ENCODE results near the gene STK39.

The STK39 gene

DNA sequence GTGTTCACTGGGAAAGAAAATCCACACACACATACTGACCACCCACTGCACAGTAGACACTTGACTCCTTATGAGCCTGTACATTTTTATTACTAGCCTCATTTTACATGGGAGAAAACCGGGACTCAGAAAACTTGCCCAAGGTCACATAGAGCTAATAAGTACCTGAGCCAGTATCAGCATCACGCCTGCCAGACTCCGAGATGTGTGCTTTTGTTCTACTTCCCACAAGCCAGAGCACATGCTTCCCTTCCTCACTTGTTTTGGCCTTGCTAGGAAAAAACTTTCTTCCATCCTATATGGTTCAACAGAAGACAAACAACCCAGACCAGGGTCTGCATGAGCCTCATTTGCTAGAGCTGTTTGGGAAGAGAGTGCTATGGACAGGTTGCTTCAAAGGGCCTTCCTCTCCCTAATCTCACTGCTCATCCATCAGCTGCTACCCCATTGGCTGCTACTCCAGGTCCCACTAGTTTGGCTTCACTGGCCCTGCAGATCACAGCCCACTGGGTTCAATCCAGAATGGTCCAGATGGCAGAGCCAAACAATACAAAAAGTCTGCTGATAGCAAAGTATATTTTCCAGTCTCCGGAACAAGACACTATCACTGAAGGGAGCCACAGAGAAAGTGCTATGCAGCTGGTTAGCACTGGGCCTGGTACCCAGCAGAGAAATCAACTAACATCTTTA, 63.9 kb downstream of the STK39 start:
- no peak for DNase-seq (ENCODE audit: low spot score)

DNA sequence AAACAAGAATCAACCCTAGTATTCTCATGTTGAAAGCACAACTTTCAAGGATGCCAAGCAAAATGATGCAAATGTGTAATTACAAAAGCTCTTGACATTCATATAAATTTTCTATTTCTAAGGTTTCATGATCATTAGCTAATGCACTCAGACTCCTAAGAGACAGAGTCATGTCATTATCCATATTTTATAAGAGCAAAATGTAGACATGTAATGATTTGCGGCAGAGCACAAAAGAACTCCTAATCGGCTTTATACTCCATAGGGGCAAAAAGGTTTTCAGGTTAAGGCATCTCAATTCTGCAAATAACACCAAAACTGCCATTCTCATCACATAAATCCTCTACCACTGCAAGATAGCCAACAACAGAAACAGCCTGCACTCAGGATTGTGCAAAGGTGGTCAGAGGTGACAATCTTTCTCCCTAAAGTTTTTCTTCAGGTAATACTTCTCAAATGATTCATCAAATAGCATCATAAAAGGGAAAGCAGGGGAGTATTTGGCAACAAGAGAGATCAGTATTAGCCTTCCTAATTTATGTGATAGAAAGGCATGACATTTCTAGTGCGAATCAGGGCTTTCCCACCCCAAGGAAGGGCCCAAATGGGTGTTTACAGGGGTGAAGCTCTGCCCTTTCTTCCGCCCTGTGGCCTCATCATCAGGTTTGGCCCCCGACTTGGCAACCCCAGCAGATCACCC, 64.7 kb downstream of the STK39 start:
- DNase-seq (ENCODE audit: low spot score) = no peak

DNA sequence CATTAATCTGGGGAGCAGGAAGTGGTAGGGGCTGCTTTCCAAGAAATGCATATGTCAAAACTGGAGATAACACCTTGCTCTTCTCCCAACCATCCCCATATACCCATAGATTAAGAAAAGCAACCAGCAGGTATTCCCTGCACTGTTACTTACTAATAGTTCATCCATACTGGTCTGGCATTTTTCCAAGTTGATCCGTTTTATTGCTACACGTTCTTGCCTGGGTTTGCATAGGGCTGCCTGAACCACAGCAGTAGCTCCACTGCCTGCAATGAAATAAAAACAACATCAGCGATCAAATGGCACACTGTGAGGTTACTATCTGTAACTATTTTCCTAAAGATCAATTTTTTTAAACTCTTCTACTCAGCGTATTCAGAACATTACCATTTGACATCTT, 65.6 kb downstream of the STK39 start:
- no peak for DNase-seq (ENCODE audit: low spot score)

DNA sequence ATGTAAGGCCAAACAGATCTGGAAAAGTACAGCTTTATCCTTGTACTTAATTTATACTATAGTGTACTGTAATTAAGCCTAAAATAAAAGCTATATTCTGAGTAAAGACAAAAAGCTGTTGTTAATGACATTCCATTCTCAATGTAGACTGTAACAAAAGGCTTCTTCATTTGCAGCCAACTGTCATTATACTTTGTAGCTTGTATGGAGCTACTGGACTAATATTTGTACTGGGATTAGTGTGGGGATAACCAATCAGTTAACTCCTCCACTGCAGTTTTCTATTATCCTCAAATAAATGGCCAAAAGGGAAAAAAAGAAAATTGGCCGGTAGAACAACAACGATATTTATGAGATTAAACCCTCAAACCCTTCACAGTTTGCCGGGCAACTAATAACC, 66.5 kb downstream of the STK39 start:
- no peak for DNase-seq (ENCODE audit: low spot score)

DNA sequence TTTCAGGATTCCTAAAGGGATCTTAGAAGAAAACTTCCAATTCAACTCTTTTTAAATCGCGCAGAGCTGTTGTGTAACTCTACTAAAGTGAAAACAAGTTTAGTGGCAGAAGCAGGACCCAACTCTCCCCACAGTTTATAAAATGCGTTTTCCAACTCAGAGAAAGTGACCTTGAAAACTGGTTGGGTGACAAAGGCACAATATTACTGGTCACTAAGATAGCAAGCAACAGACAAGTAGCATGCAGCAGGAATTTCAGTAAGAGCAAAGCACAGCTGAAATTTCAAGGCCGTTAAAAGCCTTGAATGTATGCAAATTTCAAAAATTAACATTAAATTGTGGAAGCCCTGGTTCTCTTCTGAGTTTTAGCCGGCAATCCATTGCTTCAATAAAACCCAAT, 66.9 kb downstream of the STK39 start:
- DNase-seq (ENCODE audit: low spot score) = no peak

DNA sequence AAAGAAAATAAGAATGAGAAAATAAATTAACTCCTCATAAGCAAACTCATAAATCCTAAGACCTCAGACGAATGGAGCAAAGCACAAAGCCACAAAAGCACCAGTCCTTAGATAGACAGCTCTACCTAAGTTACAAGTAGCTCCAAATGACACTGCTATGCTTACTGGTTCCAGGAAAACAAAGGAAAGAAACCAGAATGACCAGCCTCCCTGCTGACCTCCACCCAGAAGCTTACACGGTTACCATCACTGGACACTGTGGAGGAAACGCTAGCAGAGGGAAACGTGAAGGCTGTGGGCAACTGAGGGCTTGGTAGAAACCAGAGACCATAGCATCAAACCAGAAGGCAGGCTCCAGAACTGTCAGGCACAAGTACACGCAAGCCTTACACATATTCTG, 67.8 kb downstream of the STK39 start:
- DNase-seq (ENCODE audit: low spot score) = no peak

DNA sequence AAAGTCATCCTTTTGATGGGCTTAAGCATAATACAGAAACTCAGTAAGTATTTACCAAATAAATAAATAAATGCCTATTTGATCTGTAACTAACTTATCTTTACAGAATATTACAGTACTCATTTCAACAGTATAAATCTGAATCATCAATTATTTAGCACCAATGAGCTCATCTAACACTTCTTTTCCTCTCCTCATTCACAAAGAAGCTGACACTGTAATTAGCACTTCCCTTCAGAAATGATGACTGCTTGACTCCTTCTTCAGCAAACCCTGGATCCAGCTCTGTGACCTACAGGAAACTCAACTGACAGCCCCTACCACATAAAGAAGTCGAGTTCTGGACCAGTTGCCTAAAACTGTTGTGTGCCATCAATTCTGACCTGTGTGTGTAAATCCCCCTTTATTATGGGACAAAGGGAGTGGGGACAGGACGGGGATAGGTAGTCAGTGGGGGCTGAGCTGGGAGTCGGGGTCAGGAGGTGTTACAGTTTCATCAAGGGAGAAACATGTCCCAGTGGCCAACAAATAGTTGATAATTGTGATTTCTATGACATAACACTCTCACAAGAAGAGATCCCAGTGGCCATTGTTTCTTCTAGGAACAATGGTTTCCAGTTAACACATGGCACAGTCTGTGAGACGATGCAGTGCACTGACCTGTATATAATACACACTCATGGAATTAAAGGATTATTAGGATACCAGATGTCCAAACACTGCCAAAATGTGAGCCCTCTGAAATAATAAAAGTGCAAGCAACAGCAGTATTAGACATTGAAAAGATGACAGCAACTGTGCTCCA, 68.7 kb downstream of the STK39 start:
- no peak for DNase-seq (ENCODE audit: low spot score)

DNA sequence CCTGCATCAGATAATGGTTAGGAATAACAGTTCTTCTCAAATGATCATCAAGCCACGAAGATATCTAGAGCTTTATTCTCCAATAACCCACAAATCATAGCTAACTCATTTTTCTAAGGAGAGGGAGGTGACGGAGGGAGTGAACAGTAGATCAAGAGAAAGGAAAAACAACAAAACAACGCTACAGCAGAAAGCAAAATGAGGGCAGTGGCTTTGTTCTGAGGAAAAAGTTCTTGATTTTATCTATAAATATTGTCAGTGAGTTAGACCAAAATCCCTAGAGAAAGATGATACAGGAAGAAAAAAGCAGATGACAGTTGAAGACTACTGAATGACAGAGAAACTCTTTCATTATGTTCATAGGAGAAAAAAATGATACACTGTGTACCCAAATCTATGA, 71.0 kb downstream of the STK39 start:
- DNase-seq (ENCODE audit: low spot score) = no peak

DNA sequence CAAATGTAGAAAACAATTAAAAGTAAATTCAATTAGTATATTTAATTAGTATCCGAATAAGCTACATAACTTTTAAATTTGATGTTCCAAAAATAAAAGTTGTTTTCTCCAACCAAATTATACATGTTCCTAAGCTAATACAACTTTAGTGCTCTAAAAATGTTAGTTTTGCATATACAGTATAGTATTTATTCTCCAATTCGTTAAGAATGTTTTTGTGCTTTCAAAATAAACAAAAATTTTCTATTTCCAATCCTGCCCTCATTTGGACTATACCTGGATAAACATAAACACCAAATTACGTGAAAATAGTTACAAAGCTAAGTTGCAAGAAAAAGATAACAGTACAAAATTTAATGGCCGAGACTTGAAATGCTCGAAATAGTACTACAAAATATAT, 71.9 kb downstream of the STK39 start:
- no peak for DNase-seq (ENCODE audit: low spot score)

DNA sequence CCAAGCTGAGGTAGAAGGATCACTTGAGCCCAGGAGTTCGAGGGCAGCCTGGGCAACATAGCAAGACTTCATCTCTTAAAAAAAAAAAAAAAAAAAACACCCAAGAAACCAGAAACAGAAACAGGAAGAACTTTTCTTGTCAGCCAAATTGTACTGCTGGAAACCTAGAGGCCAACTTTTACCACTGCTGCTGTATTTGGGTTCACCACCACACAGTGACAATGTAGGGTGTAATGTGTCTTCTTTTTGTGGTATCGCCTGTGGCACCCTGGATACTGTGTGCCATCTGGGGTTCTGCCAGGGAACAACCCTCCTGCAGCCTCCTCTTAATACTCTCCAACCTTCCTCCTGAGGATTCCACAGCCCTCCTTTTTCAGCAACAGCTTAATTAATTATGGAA, 72.6 kb downstream of the STK39 start:
- DNase-seq (ENCODE audit: low spot score) = no peak

DNA sequence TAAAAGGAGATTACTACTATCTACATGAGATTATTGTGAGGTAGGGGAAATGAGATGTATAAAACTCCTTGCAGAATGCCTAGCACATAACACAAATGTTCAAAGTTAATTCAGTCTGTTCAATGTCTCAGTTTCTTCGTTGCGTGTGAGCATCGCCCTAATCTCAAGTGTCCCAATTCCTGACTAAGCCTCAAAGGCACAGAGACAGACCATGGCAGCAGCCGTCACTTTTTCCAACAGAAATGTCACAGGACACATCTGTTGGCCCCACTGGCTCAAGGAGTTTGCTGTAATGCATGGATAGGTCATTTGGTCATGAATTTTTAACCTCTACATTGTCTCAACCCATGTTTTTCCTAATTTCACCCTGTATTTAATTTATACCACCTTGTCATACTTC, 75.3 kb downstream of the STK39 start:
- no peak for DNase-seq (ENCODE audit: low spot score)

DNA sequence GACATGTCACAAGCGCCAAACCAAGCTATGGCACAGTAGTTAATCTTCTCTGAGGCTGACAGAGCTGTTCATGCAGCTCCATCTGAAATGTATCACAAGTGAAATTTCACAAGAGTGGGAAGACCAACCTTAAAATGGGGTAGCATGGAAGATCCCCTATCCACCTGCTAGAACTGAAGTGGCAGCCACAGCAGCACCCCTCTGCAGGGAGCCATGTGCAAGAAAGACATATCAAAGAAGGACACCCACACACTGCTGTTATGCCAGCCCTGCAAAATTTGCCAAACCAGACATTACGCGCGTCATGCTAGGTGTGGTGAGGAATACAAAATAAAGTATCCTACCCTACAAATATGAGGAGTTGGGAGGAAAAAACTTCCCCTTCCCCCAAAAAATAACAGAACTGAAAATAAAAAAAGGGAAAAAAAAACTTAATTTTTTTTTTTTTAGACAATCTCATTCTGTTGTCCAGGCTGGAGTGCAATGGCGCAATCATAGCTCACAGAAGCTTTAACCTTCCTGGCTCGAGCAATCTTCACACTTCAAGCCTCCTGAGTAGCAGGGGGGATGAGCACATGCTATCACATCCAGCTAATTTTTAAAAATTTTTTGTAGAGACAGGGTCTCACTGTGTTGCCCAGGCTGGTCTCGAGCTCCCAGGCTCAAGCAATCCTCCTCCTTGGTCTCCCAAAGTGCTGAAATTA, 76.2 kb downstream of the STK39 start:
- DNase-seq (ENCODE audit: low spot score) = no peak

DNA sequence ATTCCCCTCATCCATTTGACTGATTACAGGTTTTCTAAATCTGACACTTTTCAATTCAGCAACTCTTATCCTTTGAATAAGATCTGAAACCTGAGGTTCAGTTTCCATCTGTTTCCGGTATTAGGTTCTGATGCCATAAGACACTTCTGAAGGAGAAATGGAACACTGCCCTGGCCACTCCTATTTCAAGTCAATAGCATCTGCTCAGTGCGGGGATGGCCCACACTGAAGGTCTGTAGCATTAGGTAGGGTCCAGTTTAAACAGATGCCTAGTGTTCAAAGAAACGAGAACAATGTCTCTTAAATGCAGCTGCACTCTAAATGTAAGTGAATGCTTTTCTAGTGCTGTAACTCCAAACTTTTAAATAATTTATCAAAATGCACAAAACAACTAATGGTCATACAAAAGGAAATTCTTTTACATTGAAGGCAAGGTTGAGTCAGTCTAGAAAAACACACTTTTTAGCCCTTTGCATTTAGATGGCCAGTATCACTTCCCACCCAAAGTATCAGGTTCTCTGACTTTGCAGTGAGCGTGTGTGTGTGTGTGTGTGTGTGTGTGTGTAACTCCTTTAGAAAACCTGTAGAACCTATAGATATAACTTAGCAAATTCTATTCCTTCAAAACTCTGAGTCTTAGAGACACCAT, 78.2 kb downstream of the STK39 start:
- no peak for DNase-seq (ENCODE audit: low spot score)

DNA sequence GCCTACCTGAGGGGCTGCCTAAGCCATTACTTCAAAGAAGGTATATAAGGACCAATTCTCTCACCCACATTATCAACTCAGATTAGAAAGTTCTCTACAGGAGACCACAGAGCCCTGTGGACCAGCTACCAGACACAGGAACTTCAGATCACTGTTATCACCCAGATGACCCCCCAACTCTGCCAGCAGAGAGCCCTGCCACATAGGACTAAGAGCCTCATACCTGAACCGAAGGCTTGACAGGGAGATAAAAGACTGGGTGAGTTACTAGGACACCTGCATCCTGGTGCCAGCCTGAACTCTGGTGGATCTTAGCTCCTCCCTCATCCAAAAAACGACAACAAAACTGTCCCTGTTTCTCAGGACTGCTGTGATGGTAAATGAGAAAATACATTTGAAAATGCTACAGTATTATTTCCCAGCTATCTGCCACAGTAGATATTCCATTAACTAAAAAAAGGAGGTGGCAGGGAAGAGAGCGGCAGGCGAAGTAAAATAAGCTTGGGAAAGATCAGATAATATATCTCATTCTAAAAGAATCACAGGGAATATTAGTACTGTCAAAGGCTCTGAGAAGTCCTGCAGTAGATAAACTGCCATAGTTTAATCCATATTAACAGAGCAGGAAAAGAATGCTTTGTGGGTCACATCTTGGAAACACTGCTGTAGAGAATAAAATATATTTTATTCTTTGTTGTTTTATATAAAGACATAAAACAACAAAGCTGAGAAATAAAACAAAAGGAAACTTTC, 79.7 kb downstream of the STK39 start:
- no peak for DNase-seq (ENCODE audit: low spot score)

DNA sequence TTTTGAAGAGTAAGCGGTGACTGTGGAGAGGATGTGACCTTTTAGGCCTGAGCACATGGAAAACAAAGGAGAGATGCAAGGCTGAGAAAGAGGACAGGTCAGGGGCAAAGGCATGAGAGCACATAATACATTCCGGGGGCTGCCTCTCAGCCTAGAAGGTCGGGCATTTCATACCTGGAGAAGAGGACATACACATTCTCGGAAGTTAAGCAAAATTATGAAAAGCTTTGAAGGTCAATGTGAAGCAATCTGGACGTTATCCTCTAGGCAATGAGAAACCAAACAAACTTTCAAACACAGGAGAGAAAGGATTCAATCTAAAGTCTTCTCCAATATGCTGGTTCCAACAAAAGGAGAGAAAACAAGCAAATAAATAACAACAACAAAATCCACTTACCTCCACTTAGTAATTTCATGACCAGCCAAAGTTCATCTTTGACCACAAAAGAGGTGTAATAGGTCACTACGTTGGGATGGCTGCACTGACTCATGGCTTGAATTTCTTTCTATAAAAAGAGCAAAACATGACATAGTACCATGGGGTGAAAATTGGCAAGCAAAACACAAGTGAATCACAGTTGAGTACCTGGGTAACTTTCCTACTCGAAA, 80.4 kb downstream of the STK39 start:
- DNase-seq (ENCODE audit: low spot score) = no peak

DNA sequence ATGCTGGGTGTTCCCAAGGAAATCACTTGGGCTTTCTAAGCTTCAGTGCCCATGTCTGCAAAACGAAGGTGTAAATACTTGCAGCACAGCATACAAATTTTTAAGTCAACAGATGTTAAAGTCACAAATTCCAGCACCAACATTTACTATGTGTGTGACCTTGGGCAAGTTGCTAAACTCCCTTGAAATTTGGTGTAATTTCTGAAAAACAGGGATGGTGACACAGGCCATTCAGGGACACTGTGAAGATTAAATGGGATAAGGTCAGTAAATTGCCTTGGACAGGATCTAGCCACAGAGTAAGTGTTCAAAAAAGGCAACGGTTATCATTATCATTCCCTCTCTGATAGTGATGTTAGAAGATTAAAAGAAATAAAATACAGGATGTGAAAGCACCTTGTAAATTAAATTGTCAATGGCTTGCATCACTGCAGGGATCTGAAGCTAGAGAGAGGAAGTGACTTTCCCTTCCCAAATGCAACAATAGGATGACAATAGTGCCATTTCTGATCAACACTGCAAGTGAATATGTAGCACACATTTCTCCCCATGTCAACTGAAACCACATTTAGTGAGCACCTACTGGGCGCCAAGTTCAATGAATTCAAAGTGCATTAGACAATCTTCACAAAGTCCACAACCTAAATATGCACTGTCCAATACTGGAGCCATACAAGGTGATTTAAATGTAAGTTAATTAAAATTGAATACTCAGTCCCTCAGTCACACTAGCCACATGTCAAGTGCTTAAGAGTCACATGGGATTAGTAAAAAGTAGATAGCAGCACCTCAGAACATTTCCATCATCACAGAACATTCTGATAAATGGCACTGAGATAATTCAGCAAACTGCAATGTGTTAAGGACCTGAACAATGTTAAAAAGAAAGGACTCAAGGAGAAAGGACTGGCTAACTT, 81.2 kb downstream of the STK39 start:
- no peak for DNase-seq (ENCODE audit: low spot score)

DNA sequence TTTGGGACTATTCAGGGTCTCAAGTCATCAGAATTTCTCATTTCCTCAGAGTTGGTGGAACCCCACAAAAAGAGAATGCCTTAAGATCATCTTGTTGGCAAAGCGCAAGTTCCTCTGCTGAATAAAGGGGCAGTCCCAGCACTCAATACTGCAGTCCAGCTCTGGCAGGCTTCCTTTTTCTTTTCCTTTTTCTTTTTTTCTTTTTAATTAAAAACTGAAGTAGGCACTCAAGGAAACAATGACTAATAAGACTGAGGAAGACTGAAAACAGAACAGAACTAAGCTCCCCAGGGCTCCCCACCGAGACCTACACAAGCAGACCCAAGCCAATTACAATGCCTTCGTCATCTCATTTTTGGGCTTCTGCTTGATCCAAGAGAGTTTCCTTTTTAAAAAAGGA, 82.0 kb downstream of the STK39 start:
- DNase-seq (ENCODE audit: low spot score) = no peak

DNA sequence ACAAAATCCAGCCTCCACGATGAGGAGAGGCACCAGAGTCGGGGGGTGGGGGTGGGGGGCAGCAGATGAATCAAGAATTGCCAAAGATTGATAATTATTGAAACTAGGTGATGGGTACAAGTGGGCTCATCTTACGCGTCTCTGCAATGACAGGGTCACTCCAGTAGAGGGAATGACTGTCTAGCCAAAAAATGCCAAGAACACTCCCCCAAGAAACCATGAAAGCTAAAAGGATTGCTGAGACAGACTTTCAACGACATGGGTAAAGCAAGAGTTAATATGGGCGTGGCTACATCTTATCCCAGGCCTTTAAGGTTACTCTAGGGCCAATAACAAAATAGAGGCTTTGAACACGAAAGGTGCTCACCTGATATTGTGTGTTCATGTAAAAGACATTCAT, 86.5 kb downstream of the STK39 start:
- DNase-seq (ENCODE audit: low spot score) = no peak

DNA sequence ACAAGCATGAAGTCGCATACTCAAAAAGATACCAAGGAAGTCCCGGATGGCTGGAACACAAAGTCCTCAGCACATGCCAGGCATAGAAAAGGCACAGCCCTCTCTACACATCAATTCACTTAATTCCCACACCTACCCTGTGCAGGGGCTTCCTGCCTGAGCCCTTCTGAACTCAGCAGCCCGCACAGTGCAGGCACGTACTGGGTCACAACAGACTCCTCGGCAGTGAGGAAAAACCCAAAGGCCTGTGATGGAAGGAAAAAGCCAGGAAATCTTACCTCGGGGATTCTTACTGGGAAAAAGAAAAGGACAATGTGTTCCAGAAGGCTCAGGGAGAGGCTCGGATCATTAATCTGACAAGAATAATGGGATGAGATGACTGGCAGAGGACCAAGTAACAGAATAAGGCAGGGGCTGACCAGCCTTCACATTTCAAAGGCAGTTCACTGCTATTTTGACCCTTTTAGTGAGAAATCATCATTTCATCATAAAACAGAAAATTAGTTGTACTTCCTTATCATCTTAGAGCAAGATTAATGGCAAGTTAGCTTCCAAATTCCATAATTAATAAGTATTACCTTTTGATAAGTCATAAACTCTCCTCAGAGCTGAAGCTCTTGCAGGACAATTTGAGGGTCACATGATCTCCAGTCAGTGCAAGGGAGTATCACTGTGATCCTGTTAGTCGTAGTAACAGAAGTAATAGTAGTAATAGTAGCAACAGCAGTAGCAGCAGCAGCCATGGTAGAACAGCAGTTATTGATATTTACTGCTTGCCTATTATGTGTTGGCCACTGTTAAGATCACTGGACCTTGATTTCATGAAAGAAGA, 87.4 kb downstream of the STK39 start:
- no peak for DNase-seq (ENCODE audit: low spot score)
